Fibroblast of lung (primary cell): Measurements from ENCODE around the gene MAGI2. TPM values are rescaled to one million over a fixed set of nuclear protein-coding genes. Genes with fewer than 3 reads are reported as not detected.
"Not testable (repeated sequence)": the region's sequence is repeated elsewhere in the genome, so short reads cannot be mapped to it uniquely, and the experiment has no call there.

Experiments
- DNase-seq, 2 donors: peaks; one replicate each; pipeline versions ENCODE4 v3.0.0 to v3.0.0-alpha.2; 2010; ENCODE audit warnings: low read depth in 2 of 2
- H2AFZ ChIP-seq: 2 replicates; pipeline ENCODE4 v1.5.1; 2012; ENCODE audit warnings: low read length, control low read depth, inconsistent platforms
- H3K27ac ChIP-seq: 2 replicates; pipeline ENCODE4 v1.5.1; 2011; ENCODE audit warnings: low read length, control low read depth; ENCODE audit not compliant: insufficient read depth
- H3K27me3 ChIP-seq: 2 replicates; pipeline ENCODE4 v1.5.1; 2011; ENCODE audit warnings: mild to moderate bottlenecking, low read length; ENCODE audit not compliant: control insufficient read depth, insufficient read depth
- H3K36me3 ChIP-seq: 2 replicates; pipeline ENCODE4 v1.5.1; 2011; ENCODE audit warnings: low read length; ENCODE audit not compliant: control insufficient read depth, insufficient read depth
- H3K4me1 ChIP-seq: 2 replicates; pipeline ENCODE4 v1.5.1; 2011; ENCODE audit warnings: low read length; ENCODE audit not compliant: control insufficient read depth, insufficient read depth; ENCODE audit errors: extremely low read depth
- H3K4me2 ChIP-seq: 2 replicates; pipeline ENCODE4 v1.5.1; 2011; ENCODE audit warnings: low read length, control low read depth; ENCODE audit not compliant: insufficient read depth; ENCODE audit errors: extremely low read depth
- H3K4me3 ChIP-seq, 4 experiments: fragments of 200-600 bp in 1 of 4; sonication (generic) in 1 of 4; replicated peaks in 1 of 4; 2 replicates each; pipeline ENCODE4 v1.5.1; 2011 to 2016; ENCODE audit warnings: low read length in 4 of 4, low read depth in 3 of 4, mild to moderate bottlenecking in 3 of 4, control low read depth in 2 of 4, inconsistent platforms in 1 of 4, mixed read lengths in 1 of 4; ENCODE audit not compliant: insufficient read depth in 1 of 4; ENCODE audit errors: control extremely low read depth in 1 of 4
- H3K79me2 ChIP-seq: 2 replicates; pipeline ENCODE4 v1.5.1; 2012; ENCODE audit warnings: mild to moderate bottlenecking, low read length, inconsistent platforms; ENCODE audit not compliant: control insufficient read depth, insufficient read depth
- H3K9ac ChIP-seq: 2 replicates; pipeline ENCODE4 v1.5.1; 2011; ENCODE audit warnings: mild to moderate bottlenecking, low read length, control low read depth; ENCODE audit not compliant: insufficient read depth
- H3K9me3 ChIP-seq: 2 replicates; pipeline ENCODE4 v1.5.1; 2012; ENCODE audit warnings: low read depth, low read length; ENCODE audit not compliant: control insufficient read depth, insufficient read depth
- H4K20me1 ChIP-seq: 2 replicates; pipeline ENCODE4 v1.5.1; 2011; ENCODE audit warnings: low read length; ENCODE audit not compliant: control insufficient read depth, insufficient read depth; ENCODE audit errors: extremely low read depth
- EZH2 ChIP-seq: IDR thresholded peaks from 2 replicates; pipeline ENCODE4 v1.5.1; 2012; ENCODE audit warnings: low read length, control low read depth, mild to moderate bottlenecking; ENCODE audit errors: missing control alignments
- polyA plus RNA-seq, 2 donors: library from polyadenylated mRNA; depleted of rRNA in 1 of 2; stranded (reverse) in 1 of 2; unstranded in 1 of 2; fragments of >200 nt; gene quantifications; 2 replicates each; pipeline ENCODE4 v1.2.1, GENCODE V29; 2011 to 2012; ENCODE audit warnings: missing spikeins in 1 of 2
- total RNA-seq: library from RNA; depleted of rRNA; stranded (reverse); fragments of >200 nt; gene quantifications from 2 replicates; pipeline ENCODE4 v1.2.1, GENCODE V29; 2014
- TF ChIP-seq, protein P1 (sequence below), 2 donors: IDR thresholded peaks in 1 of 2; conservative IDR thresholded peaks in 1 of 2; 1 replicate in 1 of 2; 2 replicates in 1 of 2; pipeline ENCODE4 v1.5.1; 2011 to 2012; ENCODE audit warnings: low read length in 2 of 2, control low read depth in 1 of 2, inconsistent platforms in 1 of 2, low read depth in 1 of 2, mild to moderate bottlenecking in 1 of 2

Gene MAGI2
- total and polyA plus RNA-seq, 2 donors (not counting 1 experiment from before 2014, with no cell fraction given), result 1.8 to 17.0 TPM

DNA sequence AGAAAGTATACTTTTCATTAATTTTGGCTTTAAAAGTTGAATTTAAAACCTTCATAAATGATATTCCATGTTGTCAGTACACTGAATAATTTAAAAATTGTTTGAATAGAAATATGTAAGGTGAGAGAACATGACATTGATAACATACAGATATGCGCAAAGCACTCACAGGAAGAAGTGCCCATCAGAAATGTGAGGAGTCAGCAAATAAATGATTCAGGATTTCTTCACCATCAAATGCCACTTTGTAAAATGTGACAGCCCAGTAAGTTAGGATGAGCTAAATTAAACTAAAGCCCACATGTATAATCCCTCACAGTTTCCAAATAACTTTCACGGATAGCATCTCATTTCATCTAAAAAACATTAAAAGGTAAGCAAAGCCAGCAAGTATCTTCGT, 417.6 kb downstream of the MAGI2 start:
- DNase-seq, result no peak
- Histone ChIP-seq H3K4me1 (no peaks in the 10 kb centered on the region), H3K9me3 (no peaks in the 10 kb centered on the region), H3K27me3 (no peaks in the 10 kb centered on the region), H3K4me2 (no peak overlapping the region), H2AFZ (no peak overlapping the region), H3K36me3 (no peaks in the 10 kb centered on the region), H4K20me1 (no peaks in the 10 kb centered on the region), H3K79me2 (no peaks in the 10 kb centered on the region), H3K4me3 (no peak overlapping the region), H3K27ac (no peak overlapping the region), H3K9ac (no peak overlapping the region)
- TF ChIP-seq, protein P1, sequence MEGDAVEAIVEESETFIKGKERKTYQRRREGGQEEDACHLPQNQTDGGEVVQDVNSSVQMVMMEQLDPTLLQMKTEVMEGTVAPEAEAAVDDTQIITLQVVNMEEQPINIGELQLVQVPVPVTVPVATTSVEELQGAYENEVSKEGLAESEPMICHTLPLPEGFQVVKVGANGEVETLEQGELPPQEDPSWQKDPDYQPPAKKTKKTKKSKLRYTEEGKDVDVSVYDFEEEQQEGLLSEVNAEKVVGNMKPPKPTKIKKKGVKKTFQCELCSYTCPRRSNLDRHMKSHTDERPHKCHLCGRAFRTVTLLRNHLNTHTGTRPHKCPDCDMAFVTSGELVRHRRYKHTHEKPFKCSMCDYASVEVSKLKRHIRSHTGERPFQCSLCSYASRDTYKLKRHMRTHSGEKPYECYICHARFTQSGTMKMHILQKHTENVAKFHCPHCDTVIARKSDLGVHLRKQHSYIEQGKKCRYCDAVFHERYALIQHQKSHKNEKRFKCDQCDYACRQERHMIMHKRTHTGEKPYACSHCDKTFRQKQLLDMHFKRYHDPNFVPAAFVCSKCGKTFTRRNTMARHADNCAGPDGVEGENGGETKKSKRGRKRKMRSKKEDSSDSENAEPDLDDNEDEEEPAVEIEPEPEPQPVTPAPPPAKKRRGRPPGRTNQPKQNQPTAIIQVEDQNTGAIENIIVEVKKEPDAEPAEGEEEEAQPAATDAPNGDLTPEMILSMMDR (conservative IDR thresholded peaks at IDR 0.05 in 1 of 2, IDR thresholded peaks at IDR 0.05 in 1 of 2; ENCODE audit: low read depth in 1 of 2, low read length in 2 of 2), result no peak
- no peak for TF ChIP-seq EZH2

DNA sequence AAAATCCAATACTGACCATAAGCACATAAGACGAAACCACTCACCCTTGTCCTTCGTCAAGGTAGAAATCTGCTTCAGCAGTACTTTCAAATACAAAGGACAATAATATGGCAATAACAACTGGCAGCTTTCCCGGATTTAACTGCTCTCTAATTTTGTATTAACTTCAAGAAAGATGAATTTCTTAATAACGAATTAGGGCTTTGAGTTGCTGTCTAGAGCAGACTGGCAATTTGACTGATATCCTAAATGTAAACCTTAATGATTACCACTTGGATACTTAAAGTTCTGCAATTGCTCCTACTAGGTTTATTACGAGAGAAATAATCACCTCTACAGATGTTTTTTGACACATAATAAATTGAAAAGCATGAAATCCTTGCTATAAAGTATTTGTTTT, 418.7 kb downstream of the MAGI2 start:
- DNase-seq, result no peak
- Histone ChIP-seq H3K79me2 (no peaks in the 10 kb centered on the region), H3K36me3 (no peaks in the 10 kb centered on the region), H3K9ac (no peak overlapping the region), H2AFZ (no peak overlapping the region), H3K27ac (no peak overlapping the region), H3K4me3 (no peak overlapping the region), H3K4me2 (no peak overlapping the region), H3K4me1 (no peaks in the 10 kb centered on the region), H4K20me1 (no peaks in the 10 kb centered on the region), H3K9me3 (no peaks in the 10 kb centered on the region), H3K27me3 (no peaks in the 10 kb centered on the region)
- TF ChIP-seq, protein P1 (conservative IDR thresholded peaks at IDR 0.05 in 1 of 2, IDR thresholded peaks at IDR 0.05 in 1 of 2; ENCODE audit: low read depth in 1 of 2, low read length in 2 of 2), result no peak
- TF ChIP-seq EZH2, result no peak

DNA sequence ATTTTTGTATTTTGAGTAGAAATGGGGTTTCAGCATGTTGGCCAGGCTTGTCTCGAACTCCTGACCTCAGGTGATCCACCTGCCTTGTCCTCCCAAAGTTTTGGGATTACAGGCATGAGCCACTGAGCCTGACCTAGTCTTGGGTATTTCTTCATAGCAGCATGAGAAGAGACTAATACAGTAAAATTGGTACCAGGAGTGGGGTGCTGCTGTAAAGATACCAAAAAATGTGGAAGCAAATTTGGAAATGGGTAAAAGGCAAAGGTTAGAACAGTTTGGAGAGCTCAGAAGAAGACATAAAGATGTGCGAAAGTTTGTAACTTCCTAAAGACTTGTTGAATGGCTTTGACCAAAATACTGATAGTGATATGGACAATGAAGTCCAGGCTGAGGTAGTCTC, 433.8 kb downstream of the MAGI2 start:
- not testable (repeated sequence) for H4K20me1 ChIP-seq, H3K9me3 ChIP-seq, H3K4me3 ChIP-seq, H3K4me2 ChIP-seq, H3K4me1 ChIP-seq, H3K79me2 ChIP-seq, H3K27ac ChIP-seq, DNase-seq, H3K27me3 ChIP-seq, H2AFZ ChIP-seq, H3K9ac ChIP-seq, H3K36me3 ChIP-seq

DNA sequence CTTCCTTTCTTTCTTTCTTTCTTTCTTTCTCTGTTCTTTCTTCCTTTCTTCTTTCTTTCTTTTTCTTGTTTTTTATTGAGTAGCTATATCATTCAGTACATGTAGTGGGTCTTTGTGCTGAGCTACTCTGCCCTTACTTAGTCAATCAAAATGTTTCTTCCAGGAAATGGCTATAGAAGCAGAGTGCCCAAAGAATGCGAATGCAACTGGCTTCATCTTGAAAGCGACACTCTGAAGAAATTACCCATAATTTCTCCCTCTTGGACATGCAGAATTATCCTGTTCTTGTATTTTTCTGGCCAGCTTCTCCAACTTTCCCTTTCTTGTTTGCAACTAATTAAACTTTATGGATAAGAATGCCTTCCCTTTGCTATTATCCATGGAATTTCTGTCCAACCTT, 441.5 kb downstream of the MAGI2 start:
- no peak for DNase-seq
- Histone ChIP-seq H3K4me2 (no peak overlapping the region), H3K4me3 (no peak overlapping the region), H3K4me1 (no peaks in the 10 kb centered on the region), H3K27me3 (no peaks in the 10 kb centered on the region), H3K79me2 (no peaks in the 10 kb centered on the region), H3K9me3 (no peaks in the 10 kb centered on the region), H4K20me1 (no peaks in the 10 kb centered on the region), H3K9ac (no peak overlapping the region), H3K27ac (no peak overlapping the region), H3K36me3 (no peaks in the 10 kb centered on the region), H2AFZ (no peak overlapping the region)
- TF ChIP-seq, protein P1 (conservative IDR thresholded peaks at IDR 0.05 in 1 of 2, IDR thresholded peaks at IDR 0.05 in 1 of 2; ENCODE audit: low read depth in 1 of 2, low read length in 2 of 2), result no peak
- TF ChIP-seq EZH2, result no peak
